ENCODE measurements around the gene EPDR1. TPM values are rescaled to one million over a fixed set of nuclear protein-coding genes. Genes with fewer than 3 reads are reported as not detected.

Gene EPDR1
- total RNA-seq, 1 experiment from 2014 or later: 24.6 TPM

DNA sequence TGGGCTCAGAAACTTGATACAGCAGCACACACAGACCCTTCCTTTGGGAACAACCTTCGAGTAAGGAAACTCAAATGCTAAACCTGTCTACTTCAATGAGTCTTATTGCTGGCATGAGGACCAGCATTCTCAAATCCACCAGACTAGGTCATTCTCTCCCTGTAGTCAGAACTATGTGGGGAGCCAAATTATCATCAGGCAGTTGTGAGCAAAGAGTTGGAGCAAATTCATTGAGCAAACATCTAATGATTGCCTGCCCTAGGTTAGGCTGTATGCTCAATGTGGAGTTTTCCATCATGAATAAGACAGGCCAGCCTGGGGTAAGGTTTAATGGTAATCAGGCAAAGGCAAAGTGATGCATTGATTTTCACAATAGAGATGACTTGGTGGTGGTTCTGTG, 3.6 kb downstream of the EPDR1 start:
- no peak overlapping the region for H3K27ac ChIP-seq (ENCODE audit: low read depth, low read length, poor library complexity, severe bottlenecking)
- no peak overlapping the region for H3K4me3 ChIP-seq (ENCODE audit: low read depth, low read length, poor library complexity, severe bottlenecking)
- no TSS peak for BruUV-seq (replicated peaks)
- H3K27me3 ChIP-seq (replicated peaks; ENCODE audit: insufficient read depth, low read depth, low read length, poor library complexity): no peaks in the 10 kb centered on the region
- TF ChIP-seq EZH2 (IDR thresholded peaks at IDR 0.05; ENCODE audit: borderline replicate concordance, low read depth, low read length, poor library complexity, severe bottlenecking): no peak
- TF ChIP-seq, protein P1, sequence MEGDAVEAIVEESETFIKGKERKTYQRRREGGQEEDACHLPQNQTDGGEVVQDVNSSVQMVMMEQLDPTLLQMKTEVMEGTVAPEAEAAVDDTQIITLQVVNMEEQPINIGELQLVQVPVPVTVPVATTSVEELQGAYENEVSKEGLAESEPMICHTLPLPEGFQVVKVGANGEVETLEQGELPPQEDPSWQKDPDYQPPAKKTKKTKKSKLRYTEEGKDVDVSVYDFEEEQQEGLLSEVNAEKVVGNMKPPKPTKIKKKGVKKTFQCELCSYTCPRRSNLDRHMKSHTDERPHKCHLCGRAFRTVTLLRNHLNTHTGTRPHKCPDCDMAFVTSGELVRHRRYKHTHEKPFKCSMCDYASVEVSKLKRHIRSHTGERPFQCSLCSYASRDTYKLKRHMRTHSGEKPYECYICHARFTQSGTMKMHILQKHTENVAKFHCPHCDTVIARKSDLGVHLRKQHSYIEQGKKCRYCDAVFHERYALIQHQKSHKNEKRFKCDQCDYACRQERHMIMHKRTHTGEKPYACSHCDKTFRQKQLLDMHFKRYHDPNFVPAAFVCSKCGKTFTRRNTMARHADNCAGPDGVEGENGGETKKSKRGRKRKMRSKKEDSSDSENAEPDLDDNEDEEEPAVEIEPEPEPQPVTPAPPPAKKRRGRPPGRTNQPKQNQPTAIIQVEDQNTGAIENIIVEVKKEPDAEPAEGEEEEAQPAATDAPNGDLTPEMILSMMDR (conservative IDR thresholded peaks at IDR 0.05; ENCODE audit: low read depth, low read length): no peak
- H3K9me3 ChIP-seq (ENCODE audit: low read depth, low read length, poor library complexity, severe bottlenecking): no peaks in the 10 kb centered on the region
- CTCF ChIA-PET: no interaction called here
- DNase-seq (ENCODE audit: low spot score): no peak
- H3K36me3 ChIP-seq (ENCODE audit: insufficient read depth, low read length, poor library complexity, severe bottlenecking): no peaks in the 10 kb centered on the region
- H3K4me1 ChIP-seq (ENCODE audit: insufficient read depth, low read length, poor library complexity, severe bottlenecking): peaks cover 6% of the 10 kb centered on the region
- intact Hi-C loops (cut with micrococcal nuclease; ENCODE audit: unreplicated experiment): loop anchor here (5.0 kb wide), 1 partner anchor 293 kb away; no protein-coding TSS in a partner anchor
- POLR2A ChIA-PET (ENCODE audit: low non-redundant PET): no interaction called here

DNA sequence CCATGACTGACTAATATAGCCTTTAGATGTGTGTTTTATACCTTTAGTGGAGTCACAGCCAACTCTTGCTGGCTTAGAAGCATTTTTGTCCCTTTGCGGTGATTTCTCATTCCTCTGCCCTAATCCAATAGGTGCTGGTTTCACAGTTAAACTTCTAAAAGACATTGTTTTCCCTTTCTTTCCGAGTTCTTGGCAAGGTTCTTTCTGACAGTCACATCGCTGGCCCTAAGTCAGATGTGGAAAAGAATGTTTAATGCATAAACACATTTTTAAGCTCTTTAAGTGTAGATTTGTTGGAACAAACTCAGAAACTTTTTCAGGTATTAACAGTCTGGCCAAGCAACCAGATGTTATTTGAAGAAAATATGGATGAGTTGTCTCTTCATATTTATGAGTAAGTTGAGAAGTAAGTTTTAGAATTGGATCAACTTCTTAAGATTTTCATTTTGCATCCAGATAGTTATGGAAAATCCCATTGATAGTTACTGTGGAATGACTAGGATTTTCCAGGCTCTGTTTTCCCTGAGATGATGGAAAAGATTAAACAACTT, 4.1 kb downstream of the EPDR1 start:
- intact Hi-C loops (cut with micrococcal nuclease; ENCODE audit: unreplicated experiment): loop anchor here (5.0 kb wide), 1 partner anchor 293 kb away; no protein-coding TSS in a partner anchor
- Histone ChIP-seq H3K4me1 (ENCODE audit: insufficient read depth, low read length, poor library complexity, severe bottlenecking) (peaks cover 6% of the 10 kb centered on the region), H3K36me3 (ENCODE audit: insufficient read depth, low read length, poor library complexity, severe bottlenecking) (no peaks in the 10 kb centered on the region), H3K27ac (ENCODE audit: low read depth, low read length, poor library complexity, severe bottlenecking) (no peak overlapping the region), H3K4me3 (ENCODE audit: low read depth, low read length, poor library complexity, severe bottlenecking) (no peak overlapping the region), H3K27me3 (replicated peaks; ENCODE audit: insufficient read depth, low read depth, low read length, poor library complexity) (no peaks in the 10 kb centered on the region), H3K9me3 (ENCODE audit: low read depth, low read length, poor library complexity, severe bottlenecking) (no peaks in the 10 kb centered on the region)
- POLR2A ChIA-PET (ENCODE audit: low non-redundant PET): no interaction called here
- BruUV-seq (replicated peaks): no TSS peak
- CTCF ChIA-PET: no interaction called here
- TF ChIP-seq, protein P1 (conservative IDR thresholded peaks at IDR 0.05; ENCODE audit: low read depth, low read length): no peak
- no peak for TF ChIP-seq EZH2 (IDR thresholded peaks at IDR 0.05; ENCODE audit: borderline replicate concordance, low read depth, low read length, poor library complexity, severe bottlenecking)
- DNase-seq (ENCODE audit: low spot score): no peak

DNA sequence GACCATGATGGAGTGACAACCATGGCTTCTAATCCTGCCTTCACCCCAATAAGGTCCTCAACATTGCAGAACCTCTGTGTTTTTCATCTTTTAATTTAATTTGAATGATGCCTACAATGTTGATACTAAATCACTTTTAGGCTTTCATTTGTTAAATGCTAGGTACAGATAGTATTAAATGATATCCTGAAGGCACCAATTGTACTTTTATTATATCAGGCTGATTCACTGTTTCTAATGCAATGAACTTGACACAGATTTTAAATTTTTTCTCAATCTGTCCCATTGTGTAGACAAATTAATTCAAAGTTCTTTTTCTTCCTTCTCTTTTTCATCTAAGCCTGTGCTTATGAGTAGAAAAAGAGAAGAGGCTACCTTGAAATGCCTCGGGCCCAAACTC, 5.2 kb downstream of the EPDR1 start:
- TF ChIP-seq, protein P1 (conservative IDR thresholded peaks at IDR 0.05; ENCODE audit: low read depth, low read length): no peak
- TF ChIP-seq EZH2 (IDR thresholded peaks at IDR 0.05; ENCODE audit: borderline replicate concordance, low read depth, low read length, poor library complexity, severe bottlenecking): no peak
- H3K36me3 ChIP-seq (ENCODE audit: insufficient read depth, low read length, poor library complexity, severe bottlenecking): no peaks in the 10 kb centered on the region
- peaks cover 6% of the 10 kb centered on the region for H3K4me1 ChIP-seq (ENCODE audit: insufficient read depth, low read length, poor library complexity, severe bottlenecking)
- no TSS peak for BruUV-seq (replicated peaks)
- ChIA-PET POLR2A (ENCODE audit: low non-redundant PET) (no interaction called here), CTCF (no interaction called here)
- H3K9me3 ChIP-seq (ENCODE audit: low read depth, low read length, poor library complexity, severe bottlenecking): no peaks in the 10 kb centered on the region
- no peaks in the 10 kb centered on the region for H3K27me3 ChIP-seq (replicated peaks; ENCODE audit: insufficient read depth, low read depth, low read length, poor library complexity)
- intact Hi-C loops (cut with micrococcal nuclease; ENCODE audit: unreplicated experiment): no loop called here
- no peak for DNase-seq (ENCODE audit: low spot score)
- no peak overlapping the region for H3K4me3 ChIP-seq (ENCODE audit: low read depth, low read length, poor library complexity, severe bottlenecking)
- no peak overlapping the region for H3K27ac ChIP-seq (ENCODE audit: low read depth, low read length, poor library complexity, severe bottlenecking)
